Glutamatergic neuron (in vitro differentiated cells): ENCODE measurements around the gene TFPT. TPM values are rescaled to one million over a fixed set of nuclear protein-coding genes. Genes with fewer than 3 reads are reported as not detected.
A peak's percentile ranks its signal among the peaks of the same experiment; 100 is the strongest.

Source experiments
- DNase-seq: peaks from one replicate; pipeline ENCODE4 v3.0.0; 2022
- H3K27ac Mint-ChIP-seq: one replicate; pipeline ENCODE4 v1.8.0; 2020; ENCODE audit warnings: mild to moderate bottlenecking, mixed read lengths, inconsistent platforms; ENCODE audit not compliant: unreplicated experiment
- H3K27me3 Mint-ChIP-seq: one replicate; pipeline ENCODE4 v1.8.0; 2020; ENCODE audit warnings: mild to moderate bottlenecking, moderate library complexity, mixed read lengths, inconsistent platforms; ENCODE audit not compliant: unreplicated experiment
- H3K36me3 Mint-ChIP-seq: one replicate; pipeline ENCODE4 v1.8.0; 2020; ENCODE audit warnings: mild to moderate bottlenecking, mixed read lengths, inconsistent platforms; ENCODE audit not compliant: unreplicated experiment
- H3K4me1 Mint-ChIP-seq: one replicate; pipeline ENCODE4 v1.8.0; 2020; ENCODE audit warnings: mild to moderate bottlenecking, low read depth, mixed read lengths, inconsistent platforms; ENCODE audit not compliant: unreplicated experiment
- H3K4me3 Mint-ChIP-seq: one replicate; pipeline ENCODE4 v1.8.0; 2020; ENCODE audit warnings: mild to moderate bottlenecking, mixed read lengths, inconsistent platforms; ENCODE audit not compliant: unreplicated experiment
- H3K9me3 Mint-ChIP-seq: one replicate; pipeline ENCODE4 v1.8.0; 2020; ENCODE audit warnings: mild to moderate bottlenecking, moderate library complexity, mixed read lengths, inconsistent platforms; ENCODE audit not compliant: unreplicated experiment
- CTCF ChIP-seq: fragments of 200-600 bp; sonication (generic); IDR thresholded peaks from one replicate; pipeline ENCODE4 v1.5.0; 2021; ENCODE audit not compliant: partially characterized antibody, unreplicated experiment
- total RNA-seq: library from RNA; stranded (reverse); fragmentation: NEBNext Ultra II Directional; extraction: Animal tissue kit (Norgen Biotek cat#: 25700); gene quantifications from one replicate; pipeline ENCODE4 v1.2.1, GENCODE V29; 2021; ENCODE audit not compliant: unreplicated experiment

TFPT gene
- total RNA-seq, 1 donor from 2014 or later = 21.9 TPM

GRCh38 chr19:54149021-54149812, 33.8 kb upstream of the TFPT start:
- Mint-ChIP-seq H3K4me1 (no peaks in the 10 kb centered on the region), H3K27me3 (peaks cover 6% of the 10 kb centered on the region), H3K36me3 (peaks cover 4% of the 10 kb centered on the region), H3K9me3 (peaks cover 7% of the 10 kb centered on the region), H3K27ac (peak overlapping the region; percentile 38), H3K4me3 (no peak overlapping the region)
- DNase-seq = no peak
- TF ChIP-seq CTCF = no peak

- Mint-ChIP-seq H3K27ac (no peak overlapping the region), H3K4me3 (no peak overlapping the region), H3K36me3 (peaks cover under 1% of the 10 kb centered on the region), H3K27me3 (peaks cover 3% of the 10 kb centered on the region), H3K9me3 (peaks cover 4% of the 10 kb centered on the region), H3K4me1 (no peaks in the 10 kb centered on the region)
- DNase-seq = no peak
- no peak for TF ChIP-seq CTCF
Observed at GRCh38 chr19:54148158-54148557, 32.7 kb upstream of the TFPT start.

DNA sequence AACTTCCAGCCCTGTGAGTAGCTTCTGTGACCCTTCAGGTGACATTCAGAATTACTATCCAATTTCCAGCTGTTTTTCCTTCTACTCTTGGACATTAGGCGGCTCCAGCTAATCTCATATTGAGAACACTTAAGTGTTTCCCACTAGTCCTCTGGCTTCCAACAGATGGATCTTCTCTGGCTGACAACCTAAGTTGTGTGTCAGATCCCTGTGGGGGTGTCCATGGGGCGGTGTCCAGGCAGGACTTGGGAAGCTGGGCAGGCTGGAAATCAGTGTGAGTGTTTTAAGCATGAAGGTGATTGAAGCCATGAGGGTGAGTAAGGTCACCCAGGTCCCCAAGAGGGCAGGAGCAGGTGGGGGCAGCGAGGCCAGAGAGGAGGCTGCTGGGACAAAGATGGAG, 32.2 kb upstream of the TFPT start:
- Mint-ChIP-seq H3K4me3 (no peak overlapping the region), H3K27me3 (peaks cover 3% of the 10 kb centered on the region), H3K27ac (no peak overlapping the region), H3K4me1 (no peaks in the 10 kb centered on the region), H3K36me3 (no peaks in the 10 kb centered on the region), H3K9me3 (peaks cover 4% of the 10 kb centered on the region)
- TF ChIP-seq CTCF = no peak
- no peak for DNase-seq

GRCh38 chr19:54145541-54146158, 30.2 kb upstream of the TFPT start:
- H3K27me3 Mint-ChIP-seq = peaks cover 3% of the 10 kb centered on the region
- no peaks in the 10 kb centered on the region for H3K4me1 Mint-ChIP-seq
- no peaks in the 10 kb centered on the region for H3K36me3 Mint-ChIP-seq
- TF ChIP-seq CTCF = no peak
- no peak overlapping the region for H3K4me3 Mint-ChIP-seq
- DNase-seq = no peak
- no peak overlapping the region for H3K27ac Mint-ChIP-seq
- peaks cover 4% of the 10 kb centered on the region for H3K9me3 Mint-ChIP-seq

- H3K36me3 Mint-ChIP-seq = no peaks in the 10 kb centered on the region
- no peaks in the 10 kb centered on the region for H3K4me1 Mint-ChIP-seq
- H3K4me3 Mint-ChIP-seq = peak overlapping the region; percentile 41
- peak overlapping the region; percentile 36 for H3K27ac Mint-ChIP-seq
- no peak for TF ChIP-seq CTCF
- H3K9me3 Mint-ChIP-seq = peaks cover 4% of the 10 kb centered on the region
- DNase-seq = no peak
- H3K27me3 Mint-ChIP-seq = peaks cover 6% of the 10 kb centered on the region
Observed at GRCh38 chr19:54142166-54142780, 26.8 kb upstream of the TFPT start.
